ENCODE data around the gene PAPPA.

DNA sequence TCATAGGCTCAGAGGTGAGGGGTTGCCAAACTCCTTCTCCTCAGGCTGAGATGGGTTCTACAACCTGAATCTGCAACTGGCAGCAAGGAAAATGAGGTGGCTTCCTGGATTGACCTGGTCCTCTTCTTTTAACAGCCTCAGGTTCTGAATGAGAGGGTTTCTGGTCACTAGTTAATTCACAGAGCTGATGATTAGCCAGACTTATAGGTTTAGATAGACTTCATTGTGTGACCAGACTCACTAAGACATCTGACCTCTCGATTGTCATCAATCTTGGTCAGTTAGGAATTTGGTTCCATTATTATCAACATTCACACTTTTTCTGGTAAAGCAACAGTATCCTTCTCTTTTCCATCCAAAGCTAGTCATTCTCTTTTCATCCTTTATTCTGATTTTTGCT, 257.9 kb downstream of the PAPPA start:
- no peak for TF ChIP-seq CTCF (IDR thresholded peaks at IDR 0.05)
- TF ChIP-seq POLR2A (IDR thresholded peaks at IDR 0.05): no peak

Data from adrenal gland (tissue), 5 donors.